B cell (primary cell): ENCODE results near the gene MTMR4. TPM values are rescaled to one million over a fixed set of nuclear protein-coding genes. Genes with fewer than 3 reads are reported as not detected.
"Not testable (repeated sequence)": the region's sequence is repeated elsewhere in the genome, so short reads cannot be mapped to it uniquely, and the experiment has no call there.

Experiments used
- ATAC-seq: fragments of 200-7000 bp; cut with Tn5 transposase; one replicate; pipeline ENCODE4 v1.10.0; 2021; ENCODE audit warnings: low read depth, mild to moderate bottlenecking, moderate number of reproducible peaks, moderate library complexity
- CTCF ChIA-PET: fragments of 350-600 bp; sonication (Branson Sonifier 250); formaldehyde crosslinking; loops from one replicate; lab custom pipeline; 2021; ENCODE audit warnings: antibody characterized with exemption, inconsistent platforms; lab: Charles Lee
- POLR2A ChIA-PET: fragments of 350-600 bp; sonication (Branson Sonifier 250); formaldehyde crosslinking; loops from one replicate; lab custom pipeline; 2021; ENCODE audit warnings: antibody characterized with exemption; lab: Charles Lee
- DNase-seq: peaks from one replicate; pipeline ENCODE4 v3.0.0; 2013
- H2AFZ ChIP-seq: 2 replicates; pipeline ENCODE4 v1.6.1; 2012; ENCODE audit warnings: mild to moderate bottlenecking, low read depth, low read length; ENCODE audit not compliant: insufficient read depth, poor library complexity, severe bottlenecking
- H3K27ac ChIP-seq, 2 donors: 1 replicate in 1 of 2; 2 replicates in 1 of 2; pipeline ENCODE4 v1.5.1; 2012 to 2013; ENCODE audit warnings: low read length in 2 of 2, mild to moderate bottlenecking in 2 of 2, moderate library complexity in 1 of 2
- H3K27me3 ChIP-seq, 4 experiments: fragments of 200-600 bp in 1 of 4; sonication (generic) in 1 of 4; replicated peaks in 1 of 4; 1 replicate in 2 of 4; 2 replicates in 2 of 4; pipeline versions ENCODE4 v1.6.1 to v1.7.0; 2013 to 2016; ENCODE audit warnings: low read length in 3 of 4, mild to moderate bottlenecking in 2 of 4, mixed read lengths in 1 of 4, moderate library complexity in 1 of 4; ENCODE audit not compliant: insufficient read depth in 4 of 4, control insufficient read depth in 3 of 4; ENCODE audit errors: control extremely low read depth in 1 of 4
- H3K36me3 ChIP-seq, 2 experiments: replicated peaks in 1 of 2; 1 replicate in 1 of 2; 2 replicates in 1 of 2; pipeline versions ENCODE4 v1.6.1 to v1.7.1; 2013; ENCODE audit warnings: low read length in 1 of 2; ENCODE audit not compliant: insufficient read depth in 2 of 2, control insufficient read depth in 1 of 2; ENCODE audit errors: control extremely low read depth in 1 of 2, extremely low read depth in 1 of 2
- H3K4me1 ChIP-seq, 2 donors: fragments of 200-600 bp in 1 of 2; sonication (generic) in 1 of 2; 1 replicate in 1 of 2; 2 replicates in 1 of 2; pipeline versions ENCODE4 v1.5.1 to v1.6.1; 2013 to 2017; ENCODE audit warnings: low read length in 2 of 2; ENCODE audit not compliant: control insufficient read depth in 2 of 2, insufficient read depth in 2 of 2
- H3K4me2 ChIP-seq: replicated peaks from 2 replicates; pipeline ENCODE3; 2012; ENCODE audit warnings: mild to moderate bottlenecking, low read depth, low read length; ENCODE audit not compliant: poor library complexity, severe bottlenecking
- H3K4me3 ChIP-seq, 5 experiments: fragments of 200-600 bp in 1 of 5; sonication (generic) in 1 of 5; 1 replicate in 3 of 5; 2 replicates in 2 of 5; pipeline versions ENCODE4 v1.5.1 to v1.7.0; 2011 to 2016; ENCODE audit warnings: low read length in 4 of 5, mild to moderate bottlenecking in 4 of 5, low read depth in 2 of 5, control low read depth in 1 of 5, moderate library complexity in 1 of 5; ENCODE audit not compliant: insufficient read depth in 1 of 5; ENCODE audit errors: control extremely low read depth in 1 of 5, extremely low read depth in 1 of 5
- H3K79me2 ChIP-seq: fragments of 200-600 bp; sonication (generic); one replicate; pipeline ENCODE4 v1.6.0; 2016; ENCODE audit warnings: low read length; ENCODE audit not compliant: control insufficient read depth, insufficient read depth
- H3K9ac ChIP-seq: fragments of 200-600 bp; sonication (generic); 2 replicates; pipeline ENCODE4 v1.6.1; 2017; ENCODE audit warnings: mild to moderate bottlenecking, low read length, moderate library complexity
- H3K9me3 ChIP-seq, 3 donors: one replicate each; pipeline versions ENCODE4 v1.6.1 to v1.7.1; 2013; ENCODE audit warnings: low read length in 2 of 3; ENCODE audit not compliant: control insufficient read depth in 2 of 3, insufficient read depth in 1 of 3; ENCODE audit errors: control extremely low read depth in 1 of 3
- H4K20me1 ChIP-seq: 2 replicates; pipeline ENCODE4 v1.6.0; 2012; ENCODE audit warnings: mild to moderate bottlenecking, low read length; ENCODE audit not compliant: insufficient read depth, control insufficient read depth, poor library complexity, severe bottlenecking
- H3K27ac Mint-ChIP-seq: one replicate; pipeline ENCODE4 v1.8.0; 2021; ENCODE audit warnings: mixed read lengths
- H3K27me3 Mint-ChIP-seq: one replicate; pipeline ENCODE4 v1.8.0; 2021; ENCODE audit warnings: mixed read lengths
- H3K4me1 Mint-ChIP-seq: one replicate; pipeline ENCODE4 v1.8.0; 2021; ENCODE audit warnings: mixed read lengths
- H3K4me3 Mint-ChIP-seq: one replicate; pipeline ENCODE4 v1.8.0; 2021; ENCODE audit warnings: mixed read lengths
- H3K9me3 Mint-ChIP-seq: one replicate; pipeline ENCODE4 v1.8.0; 2022; ENCODE audit warnings: mixed read lengths; ENCODE audit not compliant: insufficient read depth
- EZH2 ChIP-seq: IDR thresholded peaks from 2 replicates; pipeline ENCODE4 v1.6.1; 2012; ENCODE audit warnings: borderline replicate concordance, low read depth, mild to moderate bottlenecking, moderate library complexity, low read length; ENCODE audit not compliant: insufficient read depth, poor library complexity, severe bottlenecking
- WGBS: methylation state at CpG from one replicate; pipeline ENCODE4 v1.1.5; 2013; ENCODE audit warnings: missing lambda C conversion rate; ENCODE audit not compliant: insufficient coverage; 5-methylcytosine and 5-hydroxymethylcytosine counted together
- intact Hi-C: fragments of 100-400 bp; cut with micrococcal nuclease; formaldehyde crosslinking; loops from one replicate; pipeline ENCODE4 v1.10.0; 2022
- polyA plus RNA-seq: library from polyadenylated mRNA; depleted of rRNA; stranded (reverse); fragments of >200 nt; gene quantifications from 2 replicates; pipeline ENCODE4 v1.2.3, GENCODE V29; 2012
- total RNA-seq, 2 donors: library from RNA; stranded (reverse); fragments of 120-200 nt in 1 of 2; gene quantifications; 1 replicate in 1 of 2; 2 replicates in 1 of 2; pipeline versions ENCODE4 v1.2.3 to v1.2.4, GENCODE V29; 2013 to 2022
- TF ChIP-seq, protein P1 (sequence below): fragments of 200-600 bp; IDR thresholded peaks from one replicate; pipeline ENCODE4 v1.8.0; 2022; ENCODE audit warnings: antibody characterized with exemption, mild to moderate bottlenecking

MTMR4 gene
- total and polyA plus RNA-seq, 2 donors (not counting 1 experiment from before 2014, with no cell fraction given), result 35.2 to 84.7 TPM

DNA sequence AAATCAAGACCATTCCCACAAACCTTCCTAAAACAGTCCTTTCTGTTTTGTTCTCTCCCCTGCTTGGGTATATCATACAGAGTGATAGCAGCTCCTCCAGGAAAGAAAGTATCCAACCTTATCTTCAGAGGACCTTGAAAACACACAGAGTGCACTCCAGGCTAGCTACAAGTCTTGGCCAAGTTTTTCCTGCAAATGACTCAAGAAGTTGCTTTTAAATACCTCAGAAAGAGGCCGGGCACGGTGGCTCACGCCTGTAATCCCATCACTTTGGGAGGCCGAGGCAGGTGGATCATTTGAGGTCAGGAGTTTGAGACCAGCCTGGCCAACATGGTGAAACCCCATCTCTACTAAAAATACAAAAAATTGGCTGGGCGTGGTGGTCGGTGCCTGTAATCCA, 11.3 kb downstream of the MTMR4 start:
- not testable (repeated sequence) for H3K9ac ChIP-seq
- WGBS, result 98% methylated on average over 6 of the region's 6 CpGs

GRCh38 chr17:58501451-58501850, 13.0 kb downstream of the MTMR4 start:
- no peaks in the 10 kb centered on the region for H3K9me3 ChIP-seq
- H3K4me3 ChIP-seq, result no peak overlapping the region
- no peak overlapping the region for H3K9ac ChIP-seq
- no peaks in the 10 kb centered on the region for H3K27me3 Mint-ChIP-seq
- H2AFZ ChIP-seq, result no peak overlapping the region
- H3K79me2 ChIP-seq, result peaks cover 37% of the 10 kb centered on the region
- no peaks in the 10 kb centered on the region for H3K27me3 ChIP-seq
- ATAC-seq, result no peak
- no peak overlapping the region for H3K27ac Mint-ChIP-seq
- CTCF ChIA-PET, result interaction anchor here (0.6 to 2.6 kb wide), 4 partner anchors 14 to 251 kb away, joined by 3 to 6 read pairs (median 3); partner anchors contain the start of gene HSF5
- TF ChIP-seq, protein P1, sequence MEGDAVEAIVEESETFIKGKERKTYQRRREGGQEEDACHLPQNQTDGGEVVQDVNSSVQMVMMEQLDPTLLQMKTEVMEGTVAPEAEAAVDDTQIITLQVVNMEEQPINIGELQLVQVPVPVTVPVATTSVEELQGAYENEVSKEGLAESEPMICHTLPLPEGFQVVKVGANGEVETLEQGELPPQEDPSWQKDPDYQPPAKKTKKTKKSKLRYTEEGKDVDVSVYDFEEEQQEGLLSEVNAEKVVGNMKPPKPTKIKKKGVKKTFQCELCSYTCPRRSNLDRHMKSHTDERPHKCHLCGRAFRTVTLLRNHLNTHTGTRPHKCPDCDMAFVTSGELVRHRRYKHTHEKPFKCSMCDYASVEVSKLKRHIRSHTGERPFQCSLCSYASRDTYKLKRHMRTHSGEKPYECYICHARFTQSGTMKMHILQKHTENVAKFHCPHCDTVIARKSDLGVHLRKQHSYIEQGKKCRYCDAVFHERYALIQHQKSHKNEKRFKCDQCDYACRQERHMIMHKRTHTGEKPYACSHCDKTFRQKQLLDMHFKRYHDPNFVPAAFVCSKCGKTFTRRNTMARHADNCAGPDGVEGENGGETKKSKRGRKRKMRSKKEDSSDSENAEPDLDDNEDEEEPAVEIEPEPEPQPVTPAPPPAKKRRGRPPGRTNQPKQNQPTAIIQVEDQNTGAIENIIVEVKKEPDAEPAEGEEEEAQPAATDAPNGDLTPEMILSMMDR, result no peak
- no peak for TF ChIP-seq EZH2
- no CpG with 5 or more reads among the region's 7 CpGs for WGBS
- no peaks in the 10 kb centered on the region for H4K20me1 ChIP-seq
- POLR2A ChIA-PET, result no interaction called here
- H3K36me3 ChIP-seq, result peaks cover 11 to 63% of the 10 kb centered on the region in 2 experiments
- H3K4me3 Mint-ChIP-seq, result no peak overlapping the region
- H3K4me2 ChIP-seq, result no peak overlapping the region
- H3K4me1 ChIP-seq, result peaks cover 20 to 25% of the 10 kb centered on the region in 2 donors
- no peaks in the 10 kb centered on the region for H3K9me3 Mint-ChIP-seq
- peaks cover 25% of the 10 kb centered on the region for H3K4me1 Mint-ChIP-seq
- DNase-seq, result no peak
- intact Hi-C loops, result no loop called here
- no peak overlapping the region for H3K27ac ChIP-seq

More for the DNA sequence above, 11.3 kb downstream of the MTMR4 start:
- CTCF ChIA-PET, result interaction anchor here (3.0 kb wide), 1 partner anchor 15 kb away, joined by 25 read pairs; the partner anchor contains the start of gene HSF5
- H2AFZ ChIP-seq, H3K9me3 ChIP-seq, H3K4me3 ChIP-seq, ATAC-seq, H4K20me1 ChIP-seq, H3K27me3 ChIP-seq, H3K27ac Mint-ChIP-seq, H3K4me2 ChIP-seq, H3K9me3 Mint-ChIP-seq, DNase-seq, H3K4me3 Mint-ChIP-seq, intact Hi-C loops, H3K27me3 Mint-ChIP-seq, H3K27ac ChIP-seq: not testable (repeated sequence)
- Histone ChIP-seq H3K79me2 (peaks cover 33% of the 10 kb centered on the region), H3K36me3 (peaks cover 12 to 66% of the 10 kb centered on the region in 2 experiments), H3K4me1 (peaks cover 20 to 25% of the 10 kb centered on the region in 2 donors)
- POLR2A ChIA-PET, result interaction anchor here (0.7 kb wide), 1 partner anchor 171 kb away, joined by 4 read pairs; no protein-coding TSS in a partner anchor
- H3K4me1 Mint-ChIP-seq, result peaks cover 27% of the 10 kb centered on the region
